Measurements from ENCODE around the gene ANKS1B.

Gene ANKS1B

GRCh38 chr12:98741196-98741555 is 1243.6 kb downstream of the ANKS1B start:
- no peak for DNase-seq

GRCh38 chr12:98740751-98741150 is 1244.0 kb downstream of the ANKS1B start:
- no peak for DNase-seq

GRCh38 chr12:98738539-98738938 is 1246.2 kb downstream of the ANKS1B start:
- no peak for DNase-seq

GRCh38 chr12:98738002-98738401 is 1246.7 kb downstream of the ANKS1B start:
- DNase-seq, result no peak

- no peak for DNase-seq
Measured at GRCh38 chr12:98737322-98737712, 1247.4 kb downstream of the ANKS1B start.

GRCh38 chr12:98736352-98737321 is 1248.1 kb downstream of the ANKS1B start:
- DNase-seq, result no peak

- no peak for DNase-seq
Measured at GRCh38 chr12:98735821-98736220, 1248.9 kb downstream of the ANKS1B start.

- no peak for DNase-seq
Measured at GRCh38 chr12:98733667-98734350, 1250.9 kb downstream of the ANKS1B start.

- no peak for DNase-seq
Measured at GRCh38 chr12:98730412-98730811, 1254.3 kb downstream of the ANKS1B start.

- DNase-seq, result no peak
Measured at GRCh38 chr12:98727196-98727595, 1257.5 kb downstream of the ANKS1B start.

- DNase-seq, result peak; percentile 42
Measured at GRCh38 chr12:98725476-98726247, 1259.1 kb downstream of the ANKS1B start.

- no peak for DNase-seq
Measured at GRCh38 chr12:98724384-98725155, 1260.2 kb downstream of the ANKS1B start.

GRCh38 chr12:98721204-98721702 is 1263.5 kb downstream of the ANKS1B start:
- no peak for DNase-seq

- DNase-seq, result no peak
Measured at GRCh38 chr12:98719515-98720504, 1264.9 kb downstream of the ANKS1B start.

GRCh38 chr12:98714426-98714825 is 1270.3 kb downstream of the ANKS1B start:
- no peak for DNase-seq

- DNase-seq, result no peak
Measured at GRCh38 chr12:98709022-98709421, 1275.7 kb downstream of the ANKS1B start.

GRCh38 chr12:98701166-98701565 is 1283.6 kb downstream of the ANKS1B start:
- DNase-seq, result no peak

GRCh38 chr12:98699586-98699985 is 1285.2 kb downstream of the ANKS1B start:
- no peak for DNase-seq

GRCh38 chr12:98698603-98699463 is 1285.9 kb downstream of the ANKS1B start:
- DNase-seq, result peak; percentile 39

- DNase-seq, result no peak
Measured at GRCh38 chr12:98697209-98697608, 1287.5 kb downstream of the ANKS1B start.
